Thyroid gland (tissue), 4 donors: Measurements from ENCODE around the gene GJC2.

Source experiments
- POLR2A ChIP-seq, 2 donors: fragments of 450-650 bp; IDR thresholded peaks; one replicate each; pipeline ENCODE4 v1.6.1; 2017; ENCODE audit warnings: antibody characterized with exemption in 2 of 2, mild to moderate bottlenecking in 2 of 2, moderate library complexity in 1 of 2
- TF ChIP-seq, protein P1 (sequence below), 6 experiments: fragments of 200-600 bp in 3 of 6; fragments of 450-650 bp in 3 of 6; sonication (generic) in 3 of 6; IDR thresholded peaks; one replicate each; pipeline ENCODE4 v1.5.1; 2016 to 2019; ENCODE audit warnings: antibody characterized with exemption in 6 of 6, mild to moderate bottlenecking in 2 of 6, inconsistent platforms in 1 of 6, moderate library complexity in 1 of 6

- TF ChIP-seq, protein P1, sequence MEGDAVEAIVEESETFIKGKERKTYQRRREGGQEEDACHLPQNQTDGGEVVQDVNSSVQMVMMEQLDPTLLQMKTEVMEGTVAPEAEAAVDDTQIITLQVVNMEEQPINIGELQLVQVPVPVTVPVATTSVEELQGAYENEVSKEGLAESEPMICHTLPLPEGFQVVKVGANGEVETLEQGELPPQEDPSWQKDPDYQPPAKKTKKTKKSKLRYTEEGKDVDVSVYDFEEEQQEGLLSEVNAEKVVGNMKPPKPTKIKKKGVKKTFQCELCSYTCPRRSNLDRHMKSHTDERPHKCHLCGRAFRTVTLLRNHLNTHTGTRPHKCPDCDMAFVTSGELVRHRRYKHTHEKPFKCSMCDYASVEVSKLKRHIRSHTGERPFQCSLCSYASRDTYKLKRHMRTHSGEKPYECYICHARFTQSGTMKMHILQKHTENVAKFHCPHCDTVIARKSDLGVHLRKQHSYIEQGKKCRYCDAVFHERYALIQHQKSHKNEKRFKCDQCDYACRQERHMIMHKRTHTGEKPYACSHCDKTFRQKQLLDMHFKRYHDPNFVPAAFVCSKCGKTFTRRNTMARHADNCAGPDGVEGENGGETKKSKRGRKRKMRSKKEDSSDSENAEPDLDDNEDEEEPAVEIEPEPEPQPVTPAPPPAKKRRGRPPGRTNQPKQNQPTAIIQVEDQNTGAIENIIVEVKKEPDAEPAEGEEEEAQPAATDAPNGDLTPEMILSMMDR (IDR thresholded peaks at IDR 0.05) = no peak
- no peak for TF ChIP-seq POLR2A (IDR thresholded peaks at IDR 0.05)
Observed at GRCh38 chr1:228139406-228139930, 10.3 kb upstream of the GJC2 start.
